Stimulated activated CD4-positive, alpha-beta T cell treated with anti-CD3 and anti-CD28 coated beads, Interleukin-1b, Interleukin-23, amount 100 ng/mL, for 48 hours (primary cell): ENCODE results near the gene NCDN.

Source experiments
- DNase-seq: peaks from one replicate; pipeline ENCODE4 v3.0.0-alpha.2; 2020

Gene NCDN

DNA sequence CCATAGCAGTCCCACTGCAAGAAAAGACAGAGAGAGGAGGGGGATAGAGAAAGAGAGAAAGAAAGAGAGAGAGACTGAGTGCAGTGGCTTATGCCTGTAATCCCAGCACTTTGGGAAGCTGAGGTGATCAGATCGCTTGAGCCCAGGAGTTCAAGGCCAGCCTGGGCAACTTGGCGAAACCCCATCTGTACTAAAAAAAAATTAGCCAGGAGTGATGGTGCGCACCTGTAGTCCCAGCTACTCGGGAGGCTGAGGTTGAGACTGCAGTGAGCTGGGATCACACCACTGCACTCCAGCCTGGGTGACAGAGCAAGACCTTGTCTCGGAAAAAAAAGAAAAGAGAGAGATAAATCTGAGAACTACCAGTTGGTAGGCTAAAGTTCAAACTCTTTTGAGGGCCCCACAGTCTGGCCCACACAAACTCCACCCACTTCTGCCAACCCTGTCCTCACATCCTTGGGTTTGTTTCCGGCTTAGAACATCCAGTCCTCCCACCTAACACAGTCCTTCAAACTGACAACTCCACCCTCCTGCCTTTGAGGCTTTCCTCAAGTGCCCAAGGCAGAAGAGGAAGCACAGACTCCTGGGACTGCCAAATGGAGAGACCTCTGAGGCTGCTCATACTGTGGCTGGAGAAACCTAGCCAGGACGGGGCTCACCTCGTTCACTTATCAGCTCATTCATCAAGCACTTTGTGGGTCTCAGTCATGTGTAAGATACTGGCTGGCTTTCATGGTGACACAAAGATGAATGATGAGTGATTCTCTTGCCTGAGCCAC lies 35.6 kb downstream of the NCDN start:
- DNase-seq = no peak

DNA sequence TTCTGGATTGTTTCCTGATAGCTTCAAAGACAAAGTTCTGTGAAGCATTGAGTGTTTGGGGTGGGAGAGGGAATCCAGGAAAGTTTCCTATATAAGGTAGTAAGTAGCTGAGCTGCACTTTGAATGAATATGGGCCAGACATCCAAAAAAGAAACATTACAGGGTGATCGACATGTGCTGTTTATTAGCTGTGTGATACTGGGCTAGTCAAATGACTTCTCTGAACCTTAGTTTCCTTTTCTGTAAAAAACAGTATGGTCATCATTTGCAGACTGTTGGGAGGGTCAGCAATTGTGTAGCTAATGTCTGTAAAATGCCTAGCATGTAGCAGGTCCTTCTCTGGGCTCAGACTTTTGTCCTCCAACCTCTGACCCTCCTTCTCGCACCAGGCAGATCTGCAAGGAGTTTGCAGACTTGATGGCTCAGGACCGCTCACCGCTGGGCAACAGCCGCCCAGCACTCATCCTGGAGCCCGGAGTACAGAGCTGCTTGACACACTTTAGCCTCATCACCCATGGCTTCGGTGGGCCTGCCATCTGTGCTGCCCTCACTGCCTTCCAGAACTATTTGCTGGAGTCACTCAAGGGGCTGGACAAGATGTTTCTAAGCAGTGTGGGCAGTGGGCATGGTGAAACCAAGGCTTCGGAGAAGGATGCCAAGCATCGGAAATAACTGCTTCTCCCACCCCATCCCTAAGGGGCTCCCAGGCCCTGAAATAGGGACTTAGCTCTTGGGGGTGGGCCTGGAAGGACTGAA lies 36.6 kb downstream of the NCDN start:
- no peak for DNase-seq

DNA sequence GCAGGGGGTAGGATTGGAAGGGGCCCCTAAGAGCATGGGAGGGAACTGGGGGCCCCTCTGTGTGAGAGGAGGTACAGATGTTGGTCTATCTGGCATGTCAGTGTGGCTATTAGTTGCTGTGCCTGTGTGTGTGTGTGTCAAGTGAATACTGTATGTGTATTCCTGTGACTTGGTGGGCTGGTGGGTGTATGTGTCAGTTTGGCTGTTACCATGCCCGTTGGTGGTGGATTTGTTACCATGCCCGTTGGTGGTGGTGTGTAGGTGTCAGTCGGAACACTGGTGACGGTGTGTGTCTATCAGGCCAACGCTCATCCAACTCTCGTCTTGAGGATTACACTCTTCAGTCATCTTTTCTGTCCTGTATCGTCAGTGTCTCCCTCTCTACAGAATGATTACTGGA lies 38.1 kb downstream of the NCDN start:
- DNase-seq = no peak

DNA sequence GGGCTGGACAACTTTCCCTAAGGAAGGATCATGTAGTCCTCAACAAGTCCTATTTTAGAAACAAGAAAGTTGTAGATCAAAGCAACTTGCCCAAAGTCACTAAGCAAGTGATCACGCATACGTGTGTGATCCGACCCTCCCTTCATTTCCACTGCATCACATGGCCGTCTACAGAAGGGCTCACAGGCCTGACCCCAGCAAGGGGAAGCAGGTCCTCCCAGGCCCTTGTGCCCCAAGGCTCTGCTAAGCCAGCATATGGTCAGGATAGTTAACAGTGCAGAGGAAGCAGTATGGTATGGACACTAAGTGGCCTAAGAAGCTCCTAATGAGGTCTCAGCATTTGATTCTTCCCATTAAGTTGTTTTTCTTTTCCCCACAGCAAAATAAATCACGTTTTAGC lies 40.3 kb downstream of the NCDN start:
- DNase-seq = no peak

DNA sequence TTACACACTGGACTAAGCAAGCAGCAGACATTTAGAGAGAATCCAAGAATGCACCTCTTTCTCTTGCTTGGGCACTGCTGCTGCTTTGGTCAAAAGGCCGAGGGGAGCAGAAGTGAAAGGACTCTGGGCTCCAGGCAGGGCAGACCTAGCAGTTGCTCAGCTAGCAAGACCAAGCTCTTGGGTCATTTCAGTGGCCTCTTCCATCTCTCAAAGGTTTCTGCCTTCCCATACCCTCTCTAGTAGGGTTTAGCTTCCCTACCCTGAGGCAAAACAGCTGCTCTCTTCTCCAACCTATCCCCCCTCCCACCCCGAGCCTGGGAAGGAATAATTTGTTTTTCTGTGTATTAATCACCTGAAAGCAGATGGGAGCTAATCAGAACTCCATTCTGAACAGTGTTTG lies 41.3 kb downstream of the NCDN start:
- no peak for DNase-seq

DNA sequence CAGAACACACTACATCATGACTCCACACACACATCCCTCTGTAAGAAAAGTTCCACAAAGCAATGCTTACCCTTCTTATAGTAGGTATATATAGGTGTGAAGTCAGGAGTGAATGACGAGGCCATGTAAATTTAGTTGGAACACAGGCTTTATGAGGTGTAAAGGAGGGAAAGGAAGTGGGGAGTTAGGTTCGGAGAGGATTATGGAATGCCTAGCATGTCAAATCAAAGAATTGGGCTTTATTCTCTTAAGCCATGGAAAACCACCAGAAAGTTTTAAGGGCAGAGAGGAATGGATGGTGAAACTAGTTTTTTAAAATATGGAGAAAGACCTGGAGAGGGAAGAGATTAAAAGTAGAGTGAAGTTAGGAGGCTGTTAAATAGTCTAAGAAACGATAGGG lies 41.8 kb downstream of the NCDN start:
- DNase-seq = no peak

DNA sequence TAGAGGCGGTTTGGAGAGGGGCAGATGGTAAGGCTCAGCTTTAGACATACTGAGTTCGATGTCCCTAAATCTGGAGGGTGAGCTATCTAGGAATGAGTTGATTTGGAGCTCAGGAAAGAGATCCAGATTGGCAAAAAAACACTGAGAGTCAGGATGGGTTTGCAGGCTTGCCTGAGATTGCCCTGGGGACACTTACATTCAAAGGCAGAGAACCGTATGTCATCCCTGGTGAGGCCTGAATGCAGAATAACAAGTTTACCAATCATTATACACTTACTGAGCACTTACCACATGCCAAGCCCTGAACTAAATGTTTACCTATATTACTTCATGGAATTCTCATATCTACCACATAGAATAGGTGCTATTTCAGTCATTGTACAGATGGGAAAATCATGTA lies 43.0 kb downstream of the NCDN start:
- no peak for DNase-seq

DNA sequence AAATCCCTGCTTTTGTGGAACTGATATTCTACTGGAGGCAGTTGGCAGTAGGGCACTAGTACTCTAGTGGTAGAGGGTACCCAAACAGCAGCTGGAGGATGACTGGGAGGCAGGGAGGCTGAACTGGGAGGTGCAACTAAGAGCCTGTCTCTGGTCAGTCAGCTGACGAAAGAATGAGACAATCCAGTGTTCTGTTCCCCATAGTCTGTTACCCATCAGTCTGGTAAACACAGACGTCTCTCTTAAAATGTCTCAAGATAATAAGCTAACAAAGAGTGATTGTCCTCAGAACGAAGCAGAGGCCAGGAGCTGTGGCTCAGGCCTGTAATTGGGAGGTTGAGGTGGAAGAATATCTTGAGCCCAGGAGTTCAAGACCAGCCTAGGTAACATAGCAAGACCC lies 45.9 kb downstream of the NCDN start:
- DNase-seq = no peak

DNA sequence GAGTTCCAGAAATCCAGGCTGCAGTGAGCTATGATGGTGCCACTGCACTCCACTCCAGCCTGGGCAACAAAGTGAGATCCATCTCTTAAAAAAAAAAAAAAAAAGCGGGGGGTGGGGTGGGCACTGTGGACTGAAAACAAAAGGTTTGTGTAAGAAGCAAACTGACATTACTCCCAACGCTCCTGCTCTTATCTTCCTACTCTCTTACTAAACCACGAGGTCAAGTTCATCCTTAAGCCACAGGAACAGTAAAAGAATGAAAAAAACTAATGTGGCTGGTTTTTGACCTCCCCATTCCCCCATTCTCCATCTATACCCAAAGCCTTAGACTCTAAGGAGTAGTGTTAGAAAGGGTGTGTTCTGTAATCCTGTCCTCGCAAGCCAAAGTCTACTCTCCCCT lies 46.3 kb downstream of the NCDN start:
- DNase-seq = no peak

DNA sequence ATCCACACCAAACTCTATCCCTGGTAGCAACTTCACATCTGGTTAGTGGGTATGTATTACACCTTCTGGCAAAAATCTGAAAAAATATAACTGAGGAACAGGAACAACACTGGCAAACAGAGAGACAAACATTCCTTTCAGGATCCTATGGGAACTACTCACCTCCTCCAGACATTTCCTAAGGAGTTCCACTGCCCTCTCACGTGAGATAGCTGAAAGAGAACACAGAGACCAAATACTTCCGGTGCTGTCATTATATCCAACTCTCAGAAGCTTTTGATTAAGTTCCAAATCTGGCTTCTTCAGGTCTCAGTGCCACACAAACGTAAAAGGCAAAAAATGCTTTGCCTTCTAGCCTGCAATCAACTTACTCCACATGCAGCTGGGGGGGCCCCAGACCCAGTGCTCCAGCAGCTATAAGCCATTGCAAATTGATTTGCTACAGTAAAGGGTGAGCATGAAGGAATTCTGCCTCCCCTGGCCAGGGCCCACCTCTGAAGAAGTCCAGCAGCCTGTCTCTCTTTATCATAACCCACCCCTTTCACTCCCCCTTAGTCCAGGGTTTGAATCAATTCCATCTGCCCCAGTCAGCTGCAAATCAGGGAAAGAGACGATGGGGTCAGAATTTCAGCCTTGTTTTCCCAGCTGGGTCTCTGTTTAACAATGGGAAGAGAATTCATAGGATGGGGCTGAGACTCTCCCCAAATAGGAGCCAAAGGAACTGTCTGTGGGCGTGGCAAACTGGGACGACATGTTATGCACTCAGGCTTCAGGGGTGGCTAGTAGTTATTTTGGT lies 47.7 kb downstream of the NCDN start:
- DNase-seq = no peak

DNA sequence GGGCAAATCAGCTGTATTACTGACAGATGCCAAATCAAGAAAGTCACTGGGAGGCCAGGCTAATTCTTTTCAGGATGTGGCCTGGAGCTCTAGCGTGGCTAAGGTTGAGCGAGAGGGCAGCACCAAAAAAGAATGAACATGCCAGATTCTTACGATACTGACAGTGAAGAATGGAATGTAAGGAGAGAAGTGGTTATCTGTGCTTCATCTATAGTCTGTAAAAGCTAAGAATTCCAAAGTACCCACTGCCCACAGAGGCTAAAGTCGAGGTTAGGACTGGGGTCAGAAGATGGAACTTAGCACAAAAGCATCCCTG lies 48.2 kb downstream of the NCDN start:
- no peak for DNase-seq

DNA sequence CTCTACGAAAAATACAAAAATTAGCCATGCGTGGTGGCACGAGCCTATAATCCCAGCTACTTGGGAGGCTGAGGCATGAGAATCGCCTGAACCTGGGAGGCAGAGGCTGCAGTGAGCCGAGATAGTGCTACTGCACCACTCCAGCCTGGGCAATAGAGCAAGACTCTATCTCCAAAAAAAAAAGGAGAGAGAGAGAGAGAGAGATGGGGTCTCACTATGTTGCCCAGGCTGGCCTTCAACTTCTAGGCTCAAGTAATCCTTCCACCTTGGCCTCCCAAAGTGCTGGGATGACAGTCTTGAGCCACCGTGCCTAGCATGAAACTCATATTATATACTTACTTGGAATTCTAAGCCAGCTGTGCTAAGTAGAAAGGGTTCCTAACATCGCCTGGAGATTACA lies 54.1 kb downstream of the NCDN start:
- no peak for DNase-seq

DNA sequence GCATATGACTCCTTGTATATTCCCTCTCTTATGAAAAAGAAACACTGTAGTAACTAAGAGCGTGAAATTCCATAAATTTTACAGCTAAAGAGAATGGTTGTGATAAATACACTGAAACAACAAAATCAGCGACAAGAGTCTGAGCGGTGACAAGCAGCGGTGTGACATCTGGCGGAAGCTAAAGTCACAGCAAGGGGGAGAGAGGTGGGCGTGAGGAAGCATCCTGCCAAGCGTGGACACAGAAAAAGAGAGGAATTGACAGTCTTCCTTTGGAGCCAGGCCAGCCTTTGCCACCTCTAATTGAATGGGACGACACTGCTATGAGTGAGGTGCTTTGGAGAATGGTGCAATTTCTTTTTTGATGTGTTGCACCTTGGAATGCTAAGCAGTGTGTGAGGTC lies 57.8 kb downstream of the NCDN start:
- no peak for DNase-seq
